Globus pallidus (tissue), 1 donor: ENCODE measurements around the gene TMEM239.
"Not testable (repeated sequence)": the region's sequence is repeated elsewhere in the genome, so short reads cannot be mapped to it uniquely, and the experiment has no call there.

Experiments
- DNase-seq: peaks from one replicate; pipeline ENCODE4 v3.0.0-alpha.2; 2015; ENCODE audit warnings: low spot score

Gene TMEM239

GRCh38 chr20:2799688-2800520 lies 16.3 kb upstream of the TMEM239 start:
- no peak for DNase-seq

- no peak for DNase-seq
Observed at GRCh38 chr20:2800521-2801285, 15.5 kb upstream of the TMEM239 start, which contains the start of gene CPXM1. CPXM1 (minus strand) TSS chr20:2800627; CDS start chr20:2800572, 55 bp downstream.

- no peak for DNase-seq
Observed at GRCh38 chr20:2801286-2801728, 14.9 kb upstream of the TMEM239 start.

- DNase-seq: no peak
Observed at GRCh38 chr20:2804041-2804828, 11.9 kb upstream of the TMEM239 start.

- DNase-seq: no peak
Observed at GRCh38 chr20:2804852-2805688, 11.1 kb upstream of the TMEM239 start.

GRCh38 chr20:2805689-2806350 lies 10.3 kb upstream of the TMEM239 start:
- no peak for DNase-seq

- no peak for DNase-seq
Observed at GRCh38 chr20:2806351-2806701, 9.8 kb upstream of the TMEM239 start.

GRCh38 chr20:2807019-2807418 lies 9.1 kb upstream of the TMEM239 start:
- DNase-seq: no peak

GRCh38 chr20:2807929-2808328 lies 8.2 kb upstream of the TMEM239 start:
- DNase-seq: not testable (repeated sequence)

GRCh38 chr20:2809690-2810089 lies 6.5 kb upstream of the TMEM239 start:
- DNase-seq: no peak

- no peak for DNase-seq
Observed at GRCh38 chr20:2812189-2812588, 4.0 kb upstream of the TMEM239 start.

GRCh38 chr20:2814076-2814475 lies 2.1 kb upstream of the TMEM239 start:
- no peak for DNase-seq

- DNase-seq: no peak
Observed at GRCh38 chr20:2814587-2815051, 1.5 kb upstream of the TMEM239 start, which contains the start of gene C20orf141. C20orf141 (plus strand) TSS chr20:2814987; CDS start chr20:2815185, 198 bp downstream.

GRCh38 chr20:2815242-2815900 lies 793 bp upstream of the TMEM239 start:
- DNase-seq: no peak

- DNase-seq: no peak
Observed at GRCh38 chr20:2816583-2817340, 598 bp downstream of the TMEM239 start.

GRCh38 chr20:2817341-2817726 lies 1.2 kb downstream of the TMEM239 start:
- DNase-seq: no peak

- DNase-seq: no peak
Observed at GRCh38 chr20:2817891-2818595, 1.9 kb downstream of the TMEM239 start.

- no peak for DNase-seq
Observed at GRCh38 chr20:2820084-2820895, 4.1 kb downstream of the TMEM239 start.
